Suprapubic skin (tissue), 3 donors: ENCODE measurements around the gene DNAAF1.

Experiments
- CTCF ChIP-seq, 2 donors: fragments of 200-600 bp in 1 of 2; fragments of 450-650 bp in 1 of 2; sonication (generic) in 1 of 2; IDR thresholded peaks; one replicate each; pipeline ENCODE4 v1.5.1; 2016 to 2019; ENCODE audit warnings: antibody characterized with exemption in 2 of 2, mild to moderate bottlenecking in 1 of 2, moderate library complexity in 1 of 2
- EP300 ChIP-seq: sonication (generic); formaldehyde crosslinking; IDR thresholded peaks from one replicate; pipeline ENCODE4 v1.6.1; 2017; ENCODE audit warnings: antibody characterized with exemption
- POLR2A ChIP-seq, 2 donors: fragments of 450-650 bp; IDR thresholded peaks; one replicate each; pipeline ENCODE4 v1.6.1; 2017; ENCODE audit warnings: antibody characterized with exemption in 2 of 2, mild to moderate bottlenecking in 2 of 2, moderate library complexity in 2 of 2

DNA sequence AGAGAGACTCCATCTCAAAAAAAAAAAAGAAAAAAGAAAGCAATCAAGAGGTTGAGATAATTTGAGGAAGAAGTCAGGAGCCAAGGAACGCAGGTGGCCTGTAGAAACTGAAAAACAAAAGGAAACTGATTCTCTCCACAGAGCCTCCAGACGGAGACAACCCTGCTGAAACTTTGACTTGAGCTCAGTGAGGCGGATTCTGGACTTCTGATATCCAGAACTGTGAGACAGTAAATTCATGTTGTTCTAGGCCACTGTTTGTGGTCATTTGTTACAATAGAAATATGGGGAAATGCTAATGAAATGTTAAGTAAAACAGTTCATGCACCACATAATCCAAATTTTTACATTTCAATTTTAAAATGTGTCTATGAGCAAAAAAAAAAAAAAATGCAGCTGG is 33.6 kb upstream of the DNAAF1 start:
- no peak for TF ChIP-seq CTCF (IDR thresholded peaks at IDR 0.05)
- no peak for TF ChIP-seq EP300
- no peak for TF ChIP-seq POLR2A (IDR thresholded peaks at IDR 0.05)
